Measurements from ENCODE around the gene RPL14.
"Not testable (repeated sequence)": the region's sequence is repeated elsewhere in the genome, so short reads cannot be mapped to it uniquely, and the experiment has no call there.

The RPL14 gene

DNA sequence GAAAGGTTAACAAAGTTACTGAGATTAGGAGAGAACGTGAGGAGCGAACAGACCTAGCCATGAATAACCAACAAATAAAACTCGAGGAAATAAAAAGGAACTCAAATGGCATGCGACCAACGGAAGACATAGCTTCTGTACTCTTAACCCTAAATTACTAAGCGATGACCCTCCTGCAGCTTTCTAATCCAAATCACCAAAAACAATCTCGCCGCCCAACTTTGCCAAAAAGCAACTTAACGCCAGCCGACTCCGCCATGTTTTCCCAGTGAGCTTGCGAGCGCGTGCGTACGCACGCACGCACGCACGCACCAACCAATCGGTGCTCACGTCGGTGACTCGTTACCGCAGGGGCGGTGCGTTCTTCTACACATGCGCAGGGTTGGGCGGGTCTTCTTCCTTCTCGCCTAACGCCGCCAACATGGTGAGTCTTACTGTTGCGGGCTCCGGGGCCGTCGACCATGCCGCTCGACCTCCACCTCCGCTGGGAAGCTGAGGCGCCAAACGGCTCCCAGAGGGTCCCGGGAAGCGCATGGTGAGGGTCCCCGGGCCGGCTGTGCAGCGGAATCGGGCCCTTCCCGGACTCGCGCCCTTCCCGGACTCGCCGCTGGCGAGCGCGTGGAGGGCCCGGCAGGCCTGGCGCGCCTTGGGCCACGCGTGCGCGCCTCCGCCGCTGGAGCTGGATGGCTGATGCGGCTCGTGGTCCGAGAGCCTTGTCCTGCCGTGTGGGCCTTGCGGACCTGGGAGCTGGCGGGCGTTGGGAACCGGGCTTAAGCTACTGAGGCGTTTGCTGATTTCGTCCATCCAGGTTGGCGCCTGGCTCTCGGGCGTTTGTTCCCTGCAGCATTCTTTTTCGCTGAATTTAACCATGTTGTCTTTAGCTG lies at the start of gene RPL14:
Gene RPL14, plus strand, starts transcription at position 400 of the 884 bp plus-strand sequence. Its CDS starts 133 bp downstream, at position 533.
- peak; percentile 81 to 89 for DNase-seq (ENCODE audit: extremely low read depth in 1 of 2, low read depth in 1 of 2)

DNA sequence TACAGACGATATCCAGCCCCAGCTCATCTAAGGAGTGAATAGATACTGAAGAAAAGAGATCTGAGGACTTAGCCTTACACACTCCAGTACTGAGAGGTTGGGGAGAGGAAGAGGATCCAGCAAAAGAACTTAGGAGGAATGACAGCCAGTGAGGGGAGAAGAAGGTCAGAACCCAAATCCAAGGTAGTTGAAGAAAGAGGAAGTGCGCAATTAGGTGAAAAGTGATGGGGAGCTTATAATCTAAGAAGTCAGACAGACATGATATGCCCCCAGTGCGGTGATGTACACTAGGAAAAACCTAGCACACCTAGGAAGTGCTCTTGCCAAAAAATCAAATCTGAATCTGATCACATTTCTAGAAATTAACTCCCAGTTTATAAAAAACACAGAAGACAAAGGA lies 49.5 kb upstream of the RPL14 start:
- DNase-seq (ENCODE audit: extremely low read depth in 1 of 2, low read depth in 1 of 2) = no peak

- no peak for DNase-seq (ENCODE audit: extremely low read depth in 1 of 2, low read depth in 1 of 2)
These were observed 42.9 kb upstream of the RPL14 start for GRCh38 chr3:40414270-40414669.

- DNase-seq (ENCODE audit: extremely low read depth in 1 of 2, low read depth in 1 of 2) = no peak
These were observed 39.1 kb upstream of the RPL14 start for GRCh38 chr3:40417845-40418543.

GRCh38 chr3:40422861-40423260 lies 34.3 kb upstream of the RPL14 start:
- DNase-seq (ENCODE audit: extremely low read depth in 1 of 2, low read depth in 1 of 2) = no peak

DNA sequence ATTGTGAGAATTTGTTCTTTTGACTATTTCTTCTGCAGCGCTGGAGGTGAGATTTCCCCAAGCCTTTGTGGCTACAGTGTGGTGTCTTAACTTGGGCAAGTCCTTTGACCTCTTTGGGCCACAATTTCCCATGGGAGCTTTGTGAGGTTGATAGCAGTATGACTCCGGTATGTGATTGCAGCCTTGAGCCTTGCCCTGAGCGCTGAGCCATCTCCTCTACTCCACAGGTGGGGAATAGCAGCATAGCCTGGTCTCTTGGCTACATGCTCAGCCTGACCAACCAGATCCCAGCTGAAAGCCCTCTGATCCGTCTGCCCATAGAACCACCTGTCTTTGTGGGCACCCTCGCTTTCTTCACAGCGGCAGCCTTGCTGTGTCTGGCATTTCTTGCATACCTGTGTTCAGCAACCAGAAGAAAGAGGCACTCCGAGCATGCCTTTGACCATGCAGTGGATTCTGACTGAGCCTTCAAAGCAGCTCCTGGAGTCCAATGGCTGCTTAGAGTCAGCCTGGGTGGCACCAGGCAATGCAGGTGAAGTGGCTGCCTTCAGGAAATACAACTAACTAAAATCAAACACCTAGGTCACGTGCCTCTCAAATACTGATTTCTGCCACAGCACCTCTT lies 30.0 kb upstream of the RPL14 start:
- no peak for DNase-seq (ENCODE audit: extremely low read depth in 1 of 2, low read depth in 1 of 2)

DNA sequence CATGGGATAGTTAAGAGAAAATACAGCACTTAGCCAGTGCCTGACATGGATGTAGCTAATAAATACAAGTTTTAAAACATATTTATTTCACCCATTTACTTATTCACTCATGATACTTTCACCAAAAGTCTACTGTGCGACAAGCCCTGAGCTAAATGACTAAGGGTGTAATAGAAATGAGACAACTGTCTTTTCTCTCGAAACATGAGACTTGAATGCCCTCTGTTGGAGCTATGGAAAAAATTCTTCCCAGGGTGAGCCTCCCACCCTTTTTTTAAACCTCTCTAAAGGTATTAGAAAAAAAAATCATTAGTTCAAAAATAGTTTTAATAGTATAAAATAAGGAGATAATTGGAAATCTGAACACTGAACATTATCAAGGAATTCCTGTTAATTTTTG lies 24.3 kb upstream of the RPL14 start:
- DNase-seq (ENCODE audit: extremely low read depth in 1 of 2, low read depth in 1 of 2) = no peak

- DNase-seq (ENCODE audit: extremely low read depth in 1 of 2, low read depth in 1 of 2) = no peak
These were observed 19.2 kb upstream of the RPL14 start for GRCh38 chr3:40437889-40438288.

DNA sequence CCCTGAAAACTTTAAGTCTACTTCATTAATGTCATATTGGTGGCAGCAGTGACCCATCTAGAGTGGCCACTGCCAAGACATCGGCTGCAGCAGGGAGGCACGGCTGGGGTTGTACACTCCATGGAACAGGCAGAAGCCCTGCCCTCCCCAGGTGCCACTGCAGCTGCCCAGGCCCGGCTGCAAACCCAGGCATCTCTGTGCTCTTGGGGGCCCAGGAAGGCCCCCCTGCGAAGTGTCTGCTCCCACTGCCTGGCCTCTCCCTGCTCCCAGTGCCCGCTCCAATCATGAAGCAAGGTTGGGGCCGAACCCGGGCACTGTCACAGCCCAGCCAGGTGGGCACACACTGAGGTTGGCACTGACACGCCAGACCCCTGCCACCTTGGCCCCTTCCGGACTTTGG lies 12.1 kb upstream of the RPL14 start:
- DNase-seq (ENCODE audit: extremely low read depth in 1 of 2, low read depth in 1 of 2) = no peak

GRCh38 chr3:40445880-40446279 lies 11.3 kb upstream of the RPL14 start:
- DNase-seq (ENCODE audit: extremely low read depth in 1 of 2, low read depth in 1 of 2) = no peak

DNA sequence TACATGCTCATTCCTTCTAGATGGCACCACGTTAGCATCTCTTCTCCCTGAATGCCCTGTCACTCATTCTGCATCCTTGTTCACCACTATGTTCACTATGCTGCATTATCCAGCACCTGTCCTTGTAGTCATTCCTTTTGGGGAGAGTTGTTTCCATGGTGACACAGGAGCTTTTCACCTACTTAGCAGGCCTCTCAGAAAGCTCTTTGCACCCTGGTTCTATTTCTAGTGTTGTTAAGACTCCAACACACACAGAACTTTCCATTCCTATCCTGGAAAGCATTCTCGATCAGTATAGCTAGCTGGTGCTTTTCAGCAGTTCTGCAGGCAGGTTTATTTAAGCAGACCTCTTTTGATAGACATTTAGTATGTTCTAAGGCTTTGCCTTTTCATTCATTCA lies 6.7 kb upstream of the RPL14 start:
- DNase-seq (ENCODE audit: extremely low read depth in 1 of 2, low read depth in 1 of 2) = no peak

GRCh38 chr3:40451551-40451950 lies 5.6 kb upstream of the RPL14 start:
- DNase-seq (ENCODE audit: extremely low read depth in 1 of 2, low read depth in 1 of 2) = no peak

DNA sequence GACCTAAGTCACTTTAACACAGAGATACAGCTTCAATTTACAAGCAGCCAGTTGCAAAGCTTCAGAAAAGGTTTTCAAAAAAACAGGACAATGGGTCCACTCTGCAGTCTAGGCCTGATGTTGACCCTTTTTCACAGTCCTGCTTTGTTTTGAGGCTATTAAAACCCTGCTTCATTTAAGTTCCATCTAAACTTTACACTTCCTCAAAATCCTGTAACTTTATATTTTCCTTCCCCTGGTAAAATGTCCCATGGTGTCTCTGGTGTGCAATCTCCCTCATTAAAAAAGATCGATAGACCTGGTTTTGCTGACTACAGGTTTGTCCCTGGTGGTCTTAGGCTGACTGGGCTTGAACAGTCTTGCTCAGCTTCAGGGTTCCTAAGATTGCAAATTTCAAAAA lies 5.1 kb upstream of the RPL14 start:
- DNase-seq (ENCODE audit: extremely low read depth in 1 of 2, low read depth in 1 of 2) = no peak

DNA sequence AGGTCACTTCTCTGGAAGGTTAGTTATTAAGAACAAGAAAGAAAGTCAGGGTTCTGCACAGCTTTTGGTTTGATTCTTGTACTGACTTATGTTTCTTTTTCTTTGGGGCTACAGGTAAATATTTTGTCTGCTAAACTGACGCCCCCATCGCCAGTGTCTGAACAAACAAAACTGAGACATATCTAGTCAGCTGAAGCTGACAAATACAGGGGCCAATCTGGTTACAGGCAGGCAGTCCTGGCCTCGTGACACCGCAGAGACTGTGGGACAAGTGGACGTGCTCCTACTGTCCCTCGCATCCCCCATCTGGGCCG lies 4.6 kb upstream of the RPL14 start:
- DNase-seq (ENCODE audit: extremely low read depth in 1 of 2, low read depth in 1 of 2) = no peak

GRCh38 chr3:40452876-40453730 lies 4.0 kb upstream of the RPL14 start:
- peak; percentile 90 to 92 for DNase-seq (ENCODE audit: extremely low read depth in 1 of 2, low read depth in 1 of 2)

DNA sequence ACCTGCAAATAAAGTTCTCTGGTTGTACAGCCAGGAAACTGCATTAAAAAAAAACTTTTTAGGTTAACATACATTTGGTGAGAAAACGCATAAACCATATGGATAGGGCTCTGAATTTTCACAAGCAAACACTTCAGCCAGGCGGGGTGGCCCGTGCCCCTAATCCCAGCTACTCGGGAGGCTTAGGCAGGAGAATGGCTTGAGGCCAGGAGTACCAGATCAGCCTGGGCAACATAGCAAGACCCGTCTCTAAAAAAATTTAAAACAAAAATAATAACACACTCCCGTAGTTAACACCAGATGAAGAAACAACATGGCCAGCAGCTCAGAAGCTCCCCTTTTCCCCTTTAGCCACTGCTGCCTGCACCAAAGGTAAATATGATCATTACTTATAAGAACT lies 3.2 kb upstream of the RPL14 start:
- no peak for DNase-seq (ENCODE audit: extremely low read depth in 1 of 2, low read depth in 1 of 2)

- DNase-seq (ENCODE audit: extremely low read depth in 1 of 2, low read depth in 1 of 2) = no peak
These were observed 1.8 kb upstream of the RPL14 start for GRCh38 chr3:40455328-40455727.

DNA sequence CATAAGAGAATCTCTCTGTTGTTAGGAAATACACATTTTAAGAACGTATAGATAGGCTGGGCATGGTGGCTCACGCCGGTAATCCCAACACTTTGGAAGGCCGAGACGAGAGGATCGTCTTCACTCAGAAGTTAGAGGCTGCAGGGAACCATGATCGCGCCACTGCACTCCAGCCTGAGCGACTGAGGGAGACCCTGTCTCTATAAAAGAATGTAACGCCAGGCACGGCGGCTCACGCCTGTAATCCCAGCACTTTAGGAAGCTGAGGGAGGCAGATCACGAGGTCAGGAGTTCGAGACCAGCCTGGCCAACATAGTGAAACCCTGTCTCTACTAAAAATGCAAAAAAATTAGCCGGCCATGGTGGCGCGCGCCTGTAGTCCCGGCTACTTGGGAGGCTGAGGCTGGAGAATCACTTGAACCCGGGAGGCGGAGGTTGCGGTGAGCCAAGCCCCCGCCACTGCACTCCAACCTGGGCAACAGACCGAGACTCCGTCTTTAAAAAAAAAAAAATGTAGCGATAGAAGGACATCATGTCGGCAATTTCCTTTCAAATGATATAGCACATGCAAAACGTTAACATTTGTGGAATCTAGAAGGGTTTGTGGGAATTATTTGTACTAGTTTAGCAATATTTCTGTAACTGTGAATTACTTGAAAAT lies 730 bp upstream of the RPL14 start:
- no peak for DNase-seq (ENCODE audit: extremely low read depth in 1 of 2, low read depth in 1 of 2)

DNA sequence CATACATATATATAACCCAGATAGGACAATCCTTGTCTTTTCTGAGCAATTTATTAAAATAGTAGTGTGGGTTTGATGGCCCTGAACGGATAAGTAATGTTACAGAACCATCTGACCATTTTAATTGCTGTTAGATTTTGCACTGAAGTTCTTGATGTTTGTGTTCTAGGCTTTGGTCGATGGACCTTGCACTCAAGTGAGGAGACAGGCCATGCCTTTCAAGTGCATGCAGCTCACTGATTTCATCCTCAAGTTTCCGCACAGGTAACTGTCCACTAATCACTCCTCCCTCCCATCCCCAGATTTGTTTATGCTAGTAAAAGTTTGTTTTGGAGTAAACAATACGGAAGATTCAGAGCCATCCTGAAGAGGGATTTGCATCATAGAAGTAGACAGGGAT lies 1.3 kb downstream of the RPL14 start:
- DNase-seq (ENCODE audit: extremely low read depth in 1 of 2, low read depth in 1 of 2) = no peak

GRCh38 chr3:40460481-40460880 lies 3.3 kb downstream of the RPL14 start:
- not testable (repeated sequence) for DNase-seq (ENCODE audit: extremely low read depth in 1 of 2, low read depth in 1 of 2)

- no peak for DNase-seq (ENCODE audit: extremely low read depth in 1 of 2, low read depth in 1 of 2)
These were observed 4.0 kb downstream of the RPL14 start for GRCh38 chr3:40461161-40461560.

Data from activated CD8-positive, alpha-beta memory T cell treated with anti-CD3 and anti-CD28 coated beads for 1 hour (primary cell).